ENCODE measurements around the gene CHTF8. TPM values are rescaled to one million over a fixed set of nuclear protein-coding genes. Genes with fewer than 3 reads are reported as not detected.

The CHTF8 gene
- total and polyA plus RNA-seq, 2 experiments from 2014 or later: 80.0 to 83.6 TPM

DNA sequence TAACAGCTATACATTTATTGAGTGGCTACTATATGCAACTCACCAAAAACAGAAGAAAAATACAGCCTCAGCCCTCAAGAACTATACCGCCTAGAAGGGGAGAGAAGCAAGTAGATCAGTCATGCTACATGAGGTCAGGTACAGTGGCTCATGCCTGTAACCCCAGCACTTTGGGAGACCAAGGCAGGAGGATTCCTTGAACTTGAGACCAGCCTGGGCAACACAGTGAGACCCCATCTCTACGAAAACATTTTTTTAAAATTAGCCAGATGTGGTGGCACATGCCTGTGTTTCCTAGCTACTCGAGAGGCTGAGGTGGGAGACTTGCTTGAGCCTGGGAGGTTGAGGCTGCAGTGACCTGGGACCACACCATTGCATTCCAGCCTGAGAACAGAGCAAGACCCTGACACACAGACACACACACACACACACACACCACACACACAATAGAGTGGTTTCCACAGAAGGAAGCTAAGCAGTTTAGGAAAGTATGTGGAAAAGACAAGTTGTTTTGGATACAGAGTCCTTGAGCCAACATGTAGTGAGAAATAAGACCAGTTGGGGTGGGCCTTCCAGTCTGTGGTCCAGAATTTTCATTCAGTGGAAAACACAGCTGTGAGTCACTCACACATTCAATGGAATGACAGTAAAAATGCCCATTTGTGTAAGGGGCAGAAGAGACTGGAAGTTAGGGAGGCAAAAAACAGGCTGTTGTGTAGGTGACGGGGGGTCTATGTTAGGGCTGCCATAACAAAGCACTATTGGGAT, 43.8 kb upstream of the CHTF8 start:
- TF ChIP-seq EZH2 (IDR thresholded peaks at IDR 0.05; ENCODE audit: borderline replicate concordance) (no peak), EZH2phosphoT487 (IDR thresholded peaks at IDR 0.05; ENCODE audit: low read depth, severe bottlenecking, unreplicated experiment) (no peak)
- TF ChIP-seq, protein P1, sequence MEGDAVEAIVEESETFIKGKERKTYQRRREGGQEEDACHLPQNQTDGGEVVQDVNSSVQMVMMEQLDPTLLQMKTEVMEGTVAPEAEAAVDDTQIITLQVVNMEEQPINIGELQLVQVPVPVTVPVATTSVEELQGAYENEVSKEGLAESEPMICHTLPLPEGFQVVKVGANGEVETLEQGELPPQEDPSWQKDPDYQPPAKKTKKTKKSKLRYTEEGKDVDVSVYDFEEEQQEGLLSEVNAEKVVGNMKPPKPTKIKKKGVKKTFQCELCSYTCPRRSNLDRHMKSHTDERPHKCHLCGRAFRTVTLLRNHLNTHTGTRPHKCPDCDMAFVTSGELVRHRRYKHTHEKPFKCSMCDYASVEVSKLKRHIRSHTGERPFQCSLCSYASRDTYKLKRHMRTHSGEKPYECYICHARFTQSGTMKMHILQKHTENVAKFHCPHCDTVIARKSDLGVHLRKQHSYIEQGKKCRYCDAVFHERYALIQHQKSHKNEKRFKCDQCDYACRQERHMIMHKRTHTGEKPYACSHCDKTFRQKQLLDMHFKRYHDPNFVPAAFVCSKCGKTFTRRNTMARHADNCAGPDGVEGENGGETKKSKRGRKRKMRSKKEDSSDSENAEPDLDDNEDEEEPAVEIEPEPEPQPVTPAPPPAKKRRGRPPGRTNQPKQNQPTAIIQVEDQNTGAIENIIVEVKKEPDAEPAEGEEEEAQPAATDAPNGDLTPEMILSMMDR (IDR thresholded peaks at IDR 0.05; ENCODE audit: poor library complexity): no peak
- 97% methylated on average over 4 of the region's 4 CpGs for whole genome bisulfite sequencing (ENCODE audit: low lambda C conversion rate, missing lambda C conversion rate)
- no peaks in the 10 kb centered on the region for H3K9me3 ChIP-seq (ENCODE audit: low read depth)
- H3K27me3 ChIP-seq: no peaks in the 10 kb centered on the region
- H2AFZ ChIP-seq: no peak overlapping the region
- no peaks in the 10 kb centered on the region for H3K9me2 ChIP-seq (replicated peaks; ENCODE audit: insufficient read depth)
- no peak for DNase-seq (ENCODE audit: low spot score)
- H3K4me3 ChIP-seq: no peak overlapping the region
- H3K27ac ChIP-seq: no peak overlapping the region
- no peak overlapping the region for H3K4me2 ChIP-seq
- H4K20me1 ChIP-seq (ENCODE audit: insufficient read depth, poor library complexity, severe bottlenecking): no peaks in the 10 kb centered on the region
- H3K4me1 ChIP-seq (ENCODE audit: insufficient read depth): no peaks in the 10 kb centered on the region
- H3K79me2 ChIP-seq: no peaks in the 10 kb centered on the region
- H3K36me3 ChIP-seq (replicated peaks; ENCODE audit: insufficient read depth, low read depth): no peaks in the 10 kb centered on the region

DNA sequence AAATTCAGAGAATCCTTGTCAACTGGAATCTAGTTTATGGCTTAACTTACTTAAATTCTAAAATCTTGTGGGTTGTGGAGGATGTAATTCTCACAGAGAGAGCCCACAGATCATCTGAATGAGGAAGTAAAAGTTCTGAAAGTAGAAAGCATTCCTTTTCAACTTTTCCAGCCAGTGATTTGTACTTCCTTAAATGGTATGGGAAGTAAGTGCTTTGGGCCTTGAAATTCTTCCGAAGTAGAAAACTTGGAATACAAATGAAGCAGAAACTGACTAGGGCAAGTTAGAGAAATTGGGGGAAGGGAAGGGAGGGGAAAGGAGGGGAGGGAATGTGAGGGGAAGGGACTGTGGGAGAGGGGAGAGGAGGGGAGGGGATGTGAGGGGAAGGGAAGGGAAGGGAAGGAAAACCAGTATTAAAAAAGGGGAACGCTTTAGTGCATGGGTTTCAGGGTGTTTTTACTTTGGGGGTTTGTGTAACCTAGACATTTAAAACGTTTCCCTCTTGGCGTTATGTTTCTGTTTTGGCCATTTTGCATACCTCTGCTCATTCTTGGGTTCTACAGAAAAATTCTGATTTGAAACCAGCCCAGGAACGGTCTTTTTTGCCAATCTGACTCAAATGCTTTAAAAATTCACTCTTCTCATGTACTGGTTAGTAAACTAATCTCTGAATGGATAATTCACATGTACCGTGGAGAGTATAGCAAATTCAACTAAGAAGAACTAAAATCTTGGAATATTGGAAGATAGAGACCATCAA, 39.1 kb upstream of the CHTF8 start:
- no peak for DNase-seq (ENCODE audit: low spot score)
- Histone ChIP-seq H3K9me3 (ENCODE audit: low read depth) (no peaks in the 10 kb centered on the region), H3K9me2 (replicated peaks; ENCODE audit: insufficient read depth) (no peaks in the 10 kb centered on the region), H2AFZ (no peak overlapping the region), H3K4me2 (no peak overlapping the region), H3K4me3 (no peak overlapping the region), H3K36me3 (replicated peaks; ENCODE audit: insufficient read depth, low read depth) (no peaks in the 10 kb centered on the region), H4K20me1 (ENCODE audit: insufficient read depth, poor library complexity, severe bottlenecking) (no peaks in the 10 kb centered on the region), H3K79me2 (no peaks in the 10 kb centered on the region), H3K27me3 (no peaks in the 10 kb centered on the region), H3K27ac (peak overlapping the region; percentile 63), H3K4me1 (ENCODE audit: insufficient read depth) (no peaks in the 10 kb centered on the region)
- TF ChIP-seq, protein P1 (IDR thresholded peaks at IDR 0.05; ENCODE audit: poor library complexity): no peak
- TF ChIP-seq EZH2 (IDR thresholded peaks at IDR 0.05; ENCODE audit: borderline replicate concordance) (no peak), EZH2phosphoT487 (IDR thresholded peaks at IDR 0.05; ENCODE audit: low read depth, severe bottlenecking, unreplicated experiment) (no peak)
- WGBS (ENCODE audit: low lambda C conversion rate, missing lambda C conversion rate): 87% methylated on average over 6 of the region's 6 CpGs

DNA sequence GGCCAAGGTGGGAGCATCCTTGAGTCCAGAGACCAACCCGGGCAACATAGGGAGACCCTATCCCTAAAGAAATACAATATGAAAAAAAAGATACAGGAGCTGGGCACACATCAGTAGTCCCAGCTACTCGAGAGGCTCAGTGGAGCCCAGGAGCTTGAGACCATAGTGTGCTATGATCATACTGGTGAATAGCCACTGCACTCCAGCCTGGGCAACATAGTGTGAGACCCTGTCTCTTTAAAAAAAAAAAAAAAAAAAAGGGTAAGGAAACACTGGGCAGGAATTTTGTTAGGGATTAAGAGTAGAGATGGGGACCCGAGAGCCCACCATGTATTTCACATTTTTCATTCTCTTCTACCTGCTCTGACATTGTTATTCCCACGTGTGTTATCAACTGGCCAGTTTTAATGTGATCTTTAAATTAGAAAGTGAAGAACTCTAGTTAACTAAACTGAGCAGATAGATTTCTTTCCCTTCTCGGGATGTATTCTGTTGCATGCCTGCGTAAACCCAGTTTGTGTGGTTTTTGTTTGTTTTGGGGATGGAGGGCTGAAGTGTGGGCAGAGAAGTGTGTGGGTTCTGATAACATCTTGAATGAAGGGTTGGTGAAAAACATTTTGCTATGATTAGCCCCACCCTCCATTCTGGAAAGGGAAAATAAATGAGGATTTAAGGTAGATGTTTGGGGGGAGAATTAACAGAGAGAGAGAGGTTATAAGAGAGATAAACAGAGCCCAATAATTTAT, 37.4 kb upstream of the CHTF8 start:
- Histone ChIP-seq H3K27me3 (no peaks in the 10 kb centered on the region), H3K4me2 (no peak overlapping the region), H3K9me3 (ENCODE audit: low read depth) (no peaks in the 10 kb centered on the region), H3K9me2 (replicated peaks; ENCODE audit: insufficient read depth) (no peaks in the 10 kb centered on the region), H2AFZ (no peak overlapping the region), H3K27ac (no peak overlapping the region), H4K20me1 (ENCODE audit: insufficient read depth, poor library complexity, severe bottlenecking) (no peaks in the 10 kb centered on the region), H3K36me3 (replicated peaks; ENCODE audit: insufficient read depth, low read depth) (no peaks in the 10 kb centered on the region), H3K79me2 (no peaks in the 10 kb centered on the region), H3K4me1 (ENCODE audit: insufficient read depth) (no peaks in the 10 kb centered on the region), H3K4me3 (no peak overlapping the region)
- WGBS (ENCODE audit: low lambda C conversion rate, missing lambda C conversion rate): 80% methylated on average over 6 of the region's 6 CpGs
- no peak for DNase-seq (ENCODE audit: low spot score)
- TF ChIP-seq, protein P1 (IDR thresholded peaks at IDR 0.05; ENCODE audit: poor library complexity): no peak
- TF ChIP-seq EZH2 (IDR thresholded peaks at IDR 0.05; ENCODE audit: borderline replicate concordance) (no peak), EZH2phosphoT487 (IDR thresholded peaks at IDR 0.05; ENCODE audit: low read depth, severe bottlenecking, unreplicated experiment) (no peak)
